NCI-H1694 (cell line): ENCODE results near the gene WWC2.
"Not testable (repeated sequence)": the region's sequence is repeated elsewhere in the genome, so short reads cannot be mapped to it uniquely, and the experiment has no call there.

Source experiments
- DNase-seq: peaks from one replicate; lab custom pipeline; 2025; lab: John Stamatoyannopoulos, UW

The WWC2 gene

DNA sequence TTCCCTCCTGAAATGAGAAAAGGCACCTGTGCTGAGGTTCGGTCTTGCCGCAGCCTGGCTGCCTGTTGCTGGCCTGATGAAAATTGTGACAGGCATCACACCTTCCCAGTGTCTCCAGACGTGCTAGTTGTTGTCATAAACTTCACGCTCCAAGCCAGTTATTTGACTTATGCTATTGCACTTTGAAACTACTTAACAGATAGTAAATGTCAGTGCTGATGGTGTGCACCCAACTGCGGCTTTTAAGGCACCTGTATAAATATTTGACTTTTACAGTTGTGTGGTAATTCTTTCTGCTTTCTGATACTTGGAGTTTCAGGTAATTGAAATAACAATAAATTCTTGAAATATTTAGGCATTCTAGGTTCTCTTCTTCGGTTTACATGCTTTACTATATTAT lies 1.8 kb downstream of the WWC2 start:
- no peak for DNase-seq

GRCh38 chr4:183101956-183102480 lies 3.0 kb downstream of the WWC2 start:
- no peak for DNase-seq

- DNase-seq = no peak
These were observed 6.0 kb downstream of the WWC2 start for GRCh38 chr4:183105092-183105491.

GRCh38 chr4:183106839-183107238 lies 7.8 kb downstream of the WWC2 start:
- no peak for DNase-seq

DNA sequence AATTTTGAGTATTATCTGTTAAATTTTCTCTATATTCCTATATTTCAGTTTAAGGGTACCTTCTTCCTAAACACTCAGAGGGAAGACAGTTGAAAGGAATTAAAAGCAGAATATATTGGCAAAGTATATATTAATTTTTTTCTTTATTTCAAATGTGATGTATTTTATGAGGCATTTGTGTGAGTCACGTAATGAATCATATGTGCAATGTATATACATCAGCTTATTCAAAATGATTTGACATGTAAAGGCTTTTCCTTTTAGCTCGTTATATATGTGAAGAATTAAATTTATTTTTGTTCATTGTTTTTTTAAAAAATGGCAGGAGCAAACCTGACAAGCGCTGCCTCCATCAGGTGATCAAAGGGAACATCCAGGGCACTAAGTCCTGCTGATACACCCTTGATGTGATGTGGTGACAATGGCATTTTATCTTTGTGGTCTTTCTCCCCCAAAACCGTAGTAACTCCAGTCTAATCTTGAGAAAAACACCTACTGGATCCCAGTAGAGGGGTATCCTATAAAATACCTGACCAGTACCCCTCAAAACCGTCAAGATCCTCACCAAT lies 8.9 kb downstream of the WWC2 start:
- DNase-seq = no peak

- DNase-seq = no peak
These were observed 11.2 kb downstream of the WWC2 start for GRCh38 chr4:183110244-183110643.

DNA sequence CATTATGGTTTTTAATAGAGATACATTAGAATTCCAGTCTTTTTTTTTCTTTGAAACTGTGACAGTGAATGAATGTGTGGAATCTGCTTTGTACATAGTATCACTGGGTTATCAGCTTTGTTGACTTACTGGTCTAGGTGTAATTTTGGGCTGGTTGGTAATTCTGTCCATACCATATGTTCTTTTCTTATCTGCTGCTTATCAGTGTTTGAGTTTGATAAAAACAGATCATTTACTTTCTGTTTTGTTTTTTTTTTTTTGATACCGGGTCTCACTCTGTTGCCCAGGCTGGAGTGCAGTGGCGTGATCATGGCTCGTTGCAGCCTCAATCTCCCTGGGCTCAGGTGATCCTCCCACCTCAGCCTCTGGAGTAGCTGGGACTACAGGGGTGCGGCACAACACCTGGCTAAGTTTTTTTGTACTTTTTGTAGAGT lies 12.4 kb downstream of the WWC2 start:
- no peak for DNase-seq

- no peak for DNase-seq
These were observed 19.1 kb downstream of the WWC2 start for GRCh38 chr4:183118141-183118540.

DNA sequence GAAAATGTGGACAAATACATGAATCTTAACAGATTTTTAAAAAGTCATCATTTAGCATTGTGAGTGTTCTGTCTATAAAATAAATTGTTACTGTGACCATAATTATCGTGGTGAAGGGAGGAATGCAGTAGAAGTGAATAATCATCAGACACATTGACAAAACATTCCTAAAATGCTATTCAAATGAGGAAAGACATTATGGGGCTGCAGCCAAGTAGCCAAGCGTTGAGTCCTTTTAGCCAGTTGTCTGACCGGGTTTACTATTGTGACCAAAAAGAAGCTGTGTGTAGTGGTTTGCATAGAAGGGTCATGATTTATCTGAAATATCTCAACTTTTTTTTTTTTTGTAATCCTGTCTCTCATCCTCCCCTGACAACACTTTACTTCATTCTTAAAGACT lies 19.5 kb downstream of the WWC2 start:
- DNase-seq = no peak

DNA sequence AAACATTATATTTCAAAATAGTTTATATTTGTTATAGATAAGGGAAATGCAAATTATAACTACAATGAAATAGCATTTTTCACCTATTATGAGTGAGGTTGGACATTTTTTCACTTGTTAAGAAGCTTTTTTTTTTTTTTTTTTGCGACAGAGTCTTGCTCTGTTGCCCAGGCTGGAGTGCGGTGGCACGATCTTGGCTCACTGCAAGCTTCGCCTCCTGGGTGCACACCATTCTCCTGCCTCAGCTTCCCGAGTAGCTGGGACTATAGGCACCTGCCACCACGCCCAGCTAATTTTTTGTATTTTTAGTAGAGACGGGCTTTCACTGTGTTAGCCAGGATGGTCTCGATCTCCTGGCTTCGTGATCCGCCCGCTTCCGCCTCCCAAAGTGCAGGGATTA lies 22.6 kb downstream of the WWC2 start:
- not testable (repeated sequence) for DNase-seq

- no peak for DNase-seq
These were observed 25.2 kb downstream of the WWC2 start for GRCh38 chr4:183124228-183124627.

DNA sequence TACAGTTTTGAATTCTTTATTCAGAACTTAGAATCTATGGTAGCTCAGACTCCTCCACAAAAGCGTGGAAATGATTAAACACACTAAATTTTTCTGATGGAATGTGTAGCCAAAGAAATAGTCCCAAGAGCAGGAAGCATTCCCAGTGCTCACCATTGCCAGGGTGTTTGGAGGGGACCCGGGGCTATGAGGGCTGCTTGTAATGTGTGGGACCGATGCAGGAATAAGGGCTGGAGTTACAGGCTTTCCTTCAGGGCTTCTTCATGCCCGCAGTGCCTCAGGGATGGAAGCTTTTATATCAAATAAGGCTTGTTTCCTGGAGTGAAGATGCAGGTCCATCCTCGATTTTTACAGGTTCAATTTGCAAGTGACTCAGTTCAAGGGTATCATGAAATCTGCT lies 25.8 kb downstream of the WWC2 start:
- no peak for DNase-seq

DNA sequence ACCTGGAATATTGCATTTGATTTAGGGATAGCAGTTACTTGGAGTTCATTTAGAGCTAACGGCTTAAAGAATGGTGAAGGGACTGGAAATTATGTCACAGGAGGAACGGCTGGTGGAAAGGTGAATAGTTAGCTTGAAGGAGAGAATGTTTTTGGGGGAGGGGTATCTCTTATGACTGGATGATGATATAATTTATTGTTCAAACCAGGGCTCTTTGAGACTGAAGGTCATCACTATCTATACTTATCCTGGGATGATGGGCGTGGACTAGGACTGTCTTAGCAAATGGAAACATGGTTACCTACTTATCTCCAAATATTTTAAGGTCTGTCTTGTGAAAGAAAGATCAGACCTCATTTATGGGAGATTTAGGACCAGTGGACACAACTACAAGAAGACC lies 30.1 kb downstream of the WWC2 start:
- DNase-seq = no peak

DNA sequence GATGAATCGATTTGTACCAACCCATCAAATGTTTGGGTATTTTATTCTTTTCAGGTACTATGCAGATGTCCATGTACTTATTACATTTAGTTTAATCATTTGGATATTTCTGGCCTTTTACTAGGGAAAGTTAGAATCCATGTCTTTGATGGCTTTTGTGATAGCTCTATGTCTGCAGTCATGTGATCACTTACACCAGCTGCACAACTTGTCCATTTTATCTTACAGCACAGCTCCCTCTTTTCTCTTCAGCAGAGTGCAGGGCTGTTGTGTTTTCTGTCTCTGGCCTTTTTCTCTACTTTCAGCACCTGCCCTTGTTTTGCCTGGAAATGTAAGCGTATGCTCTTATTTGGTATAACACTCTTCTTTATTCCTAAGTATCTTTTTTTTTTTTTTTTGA lies 30.6 kb downstream of the WWC2 start:
- DNase-seq = no peak

DNA sequence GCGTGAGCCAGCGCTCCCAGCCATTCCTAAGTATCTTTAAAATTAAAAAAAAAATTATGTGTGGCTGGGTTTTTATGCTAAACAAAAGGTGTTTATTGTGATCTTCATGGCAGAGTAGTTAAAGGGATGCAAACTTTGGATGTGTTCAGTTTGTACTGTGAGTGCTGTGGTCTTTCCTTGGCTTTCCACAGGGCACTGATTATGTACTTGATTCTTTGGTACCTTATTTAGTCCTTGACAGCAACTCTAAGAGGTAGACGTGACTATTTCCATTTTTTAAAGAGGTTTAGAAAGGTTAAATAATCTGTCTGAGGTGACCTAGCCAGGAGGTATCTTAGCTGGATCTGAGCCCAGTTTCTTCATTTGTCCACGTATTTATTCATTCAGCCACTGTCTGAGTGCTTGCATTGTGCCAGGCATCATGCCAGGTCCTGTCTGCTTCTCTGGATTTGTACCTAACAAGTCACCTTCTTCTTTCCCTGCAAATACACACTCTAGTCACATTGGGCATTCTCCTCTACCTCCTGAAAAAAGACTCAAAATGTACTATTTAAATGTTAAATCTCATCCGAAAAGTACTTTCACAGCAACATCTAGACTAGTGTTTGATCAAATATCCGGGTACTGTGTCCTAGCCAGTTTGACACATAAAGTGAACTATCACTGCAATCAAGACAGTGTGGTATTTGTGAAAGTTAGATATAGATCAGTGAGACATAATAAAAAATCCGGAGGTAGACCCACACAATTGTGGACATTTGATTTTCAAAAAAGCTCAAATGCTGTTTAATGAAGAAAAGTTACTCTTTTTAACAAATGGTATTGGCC lies 31.5 kb downstream of the WWC2 start:
- DNase-seq = no peak

DNA sequence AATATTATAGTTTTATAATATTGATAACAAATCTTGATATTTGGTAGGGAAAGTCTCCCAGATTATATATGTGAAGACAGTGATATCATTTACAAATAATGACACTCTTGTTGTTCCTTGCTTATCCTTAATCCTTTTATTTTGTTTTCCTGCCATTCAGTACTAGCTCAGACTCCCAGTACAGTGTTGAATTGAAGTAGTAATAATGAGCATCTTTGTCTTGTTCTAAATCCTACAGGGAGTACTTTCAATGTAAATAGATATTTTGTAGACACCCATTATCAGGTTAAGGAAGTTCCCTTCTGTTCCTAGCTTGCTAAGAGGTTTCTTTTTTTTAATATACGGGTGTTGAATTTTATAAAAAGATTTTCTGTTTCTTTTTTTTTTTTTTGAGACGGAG lies 33.0 kb downstream of the WWC2 start:
- DNase-seq = no peak

GRCh38 chr4:183132865-183133264 lies 33.8 kb downstream of the WWC2 start:
- no peak for DNase-seq

DNA sequence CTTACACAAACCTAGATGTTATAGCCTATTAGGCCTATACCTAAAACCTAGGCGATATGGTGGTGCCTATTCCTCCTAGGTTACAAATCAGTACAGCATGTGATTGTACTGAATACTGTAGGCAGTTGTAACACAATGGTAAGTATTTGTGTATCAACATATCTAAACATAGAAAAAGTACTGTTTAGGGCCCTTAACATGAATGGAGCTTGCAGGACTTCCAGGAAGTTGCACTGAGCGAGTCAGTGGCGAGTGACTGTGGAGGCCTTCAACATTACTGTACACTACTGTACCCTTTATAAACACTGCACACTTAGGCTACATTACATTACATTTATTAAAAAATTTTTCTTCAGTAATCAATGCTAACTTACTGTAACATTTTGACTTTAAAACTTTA lies 37.8 kb downstream of the WWC2 start:
- DNase-seq = no peak

GRCh38 chr4:183139058-183139750 lies 40.1 kb downstream of the WWC2 start:
- DNase-seq = no peak

GRCh38 chr4:183139972-183140570 lies 41.0 kb downstream of the WWC2 start:
- DNase-seq = no peak

DNA sequence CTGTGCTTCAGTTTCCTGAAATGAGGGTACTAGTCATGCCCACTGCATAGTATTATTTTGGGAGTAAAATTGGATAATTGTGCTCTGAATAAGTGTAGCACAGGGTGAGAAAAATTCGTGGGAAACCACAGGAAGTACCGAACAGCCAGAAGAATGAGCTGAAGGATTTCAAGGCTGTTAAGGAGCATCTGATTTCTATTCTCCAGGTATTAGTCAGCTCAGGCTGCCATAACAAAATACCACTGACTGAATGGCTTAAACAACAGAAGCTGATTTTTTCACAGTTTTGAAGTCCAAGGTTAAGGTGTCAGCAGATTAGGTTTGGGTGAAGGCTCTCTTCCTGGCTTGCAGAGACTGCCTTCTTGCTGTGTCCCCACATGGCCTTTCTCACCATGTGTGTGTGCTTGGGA lies 41.9 kb downstream of the WWC2 start:
- no peak for DNase-seq

DNA sequence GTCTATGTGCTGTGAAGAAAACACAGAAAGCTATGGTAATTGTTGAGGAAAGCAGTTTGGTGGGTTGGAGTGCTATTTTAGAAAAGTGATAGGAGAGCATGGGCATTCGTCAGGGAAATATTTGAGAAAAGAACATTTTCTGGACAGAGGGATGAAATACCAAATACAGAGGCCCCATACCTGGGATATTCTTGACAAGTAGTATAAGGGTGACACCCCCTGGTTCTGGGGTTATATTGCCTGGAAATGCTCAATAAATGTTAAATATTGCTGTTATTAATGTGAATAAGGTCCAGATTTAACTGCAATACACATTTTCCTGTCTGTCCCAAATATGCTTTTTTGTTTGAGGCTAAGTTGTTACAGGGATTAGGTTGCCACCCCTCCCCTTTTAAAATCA lies 42.9 kb downstream of the WWC2 start:
- DNase-seq = no peak
